Measurements from ENCODE around the gene FADS3. TPM values are rescaled to one million over a fixed set of nuclear protein-coding genes. Genes with fewer than 3 reads are reported as not detected.

Gene FADS3
- total and polyA plus RNA-seq, 9 of the 15 experiments (the other 6 are each of a cell fraction or from before 2014, with no cell fraction given): 0.97 to 148 (median 92.7) TPM

GRCh38 chr11:61871158-61871597 lies 20.2 kb downstream of the FADS3 start:
- Histone ChIP-seq H3K9me3 (replicated peaks; ENCODE audit: control insufficient read depth, insufficient read depth, low read depth, low read length) (no peaks in the 10 kb centered on the region), H3K36me3 (ENCODE audit: control insufficient read depth, insufficient read depth, low read length) (peaks cover 3% of the 10 kb centered on the region; the same call in 1 of the 3 replicates), H3K4me2 (ENCODE audit: insufficient read depth, low read length) (peak overlapping the region; percentile 74), H3K9ac (ENCODE audit: insufficient read depth in 1 of 2, low read depth in 2 of 2, low read length in 2 of 2) (peak overlapping the region; percentile 65 to 83; a peak in 3 of 4 replicates), H2AFZ (ENCODE audit: low read depth, low read length) (peak overlapping the region; percentile 89), H3K27me3 (ENCODE audit: control insufficient read depth in 2 of 2, insufficient read depth in 2 of 2, low read length in 2 of 2) (no peaks in the 10 kb centered on the region), H3K9me1 (ENCODE audit: control insufficient read depth, insufficient read depth, low read length) (no peaks in the 10 kb centered on the region), H3K27ac (ENCODE audit: extremely low read depth, low read depth, low read length) (peak overlapping the region; percentile 85), H3K79me2 (ENCODE audit: control insufficient read depth, insufficient read depth, low read length) (0 out of 3 replicates have a peak, but pooled peaks cover 3% of the 10 kb centered on the region), H4K20me1 (replicated peaks; ENCODE audit: control insufficient read depth, insufficient read depth, low read length) (no peaks in the 10 kb centered on the region), H3K4me1 (replicated peaks in 1 of 2; ENCODE audit: control insufficient read depth in 2 of 2, insufficient read depth in 2 of 2, low read length in 2 of 2) (peaks cover 43 to 76% of the 10 kb centered on the region in 2 experiments), H3K4me3 (no peak overlapping the region)
- WGBS (ENCODE audit: insufficient coverage, low coverage, missing lambda C conversion rate): 5% methylated on average over 24 of the region's 24 CpGs
- POLR2A ChIA-PET: interaction anchor here (0.6 to 2.5 kb wide), 11 partner anchors 9 to 99 kb away, joined by 3 to 21 read pairs (median 4); partner anchors contain the start of genes BEST1, FADS1, FEN1 and TMEM258
- CTCF ChIA-PET (ENCODE audit: low intra/inter-chr PET ratio): interaction anchor here (0.6 to 1.5 kb wide), 3 partner anchors 77 to 236 kb away, joined by 3 to 13 read pairs (median 7); no protein-coding TSS in a partner anchor
- BruUV-seq (replicated peaks): no TSS peak
- peak; percentile 86 for FAIRE-seq
- peak; percentile 88 to 93 (median 90) for DNase-seq (ENCODE audit: extremely low read depth in 1 of 4, low spot score in 3 of 4)
- in situ Hi-C loops (cut with MboI) (no loop called here), intact Hi-C loops (cut with micrococcal nuclease) (loop anchor here (1.0 to 2.0 kb wide), 6 partner anchors 26 to 236 kb away; no protein-coding TSS in a partner anchor)
- ATAC-seq: peak; percentile 94
- TF ChIP-seq NR2C1 (IDR thresholded peaks at IDR 0.05): no peak
- TF ChIP-seq NR2C1 (tag; IDR thresholded peaks at IDR 0.05): no peak
- TF ChIP-seq RBM25 (IDR thresholded peaks at IDR 0.05; ENCODE audit: low read depth, low read length, severe bottlenecking): no peak
- TF ChIP-seq ZNF639 (CRISPR knock-in tag; conservative IDR thresholded peaks at IDR 0.05 in 1 of 2, IDR thresholded peaks at IDR 0.05 in 1 of 2): no peak
- TF ChIP-seq CBX3 (IDR thresholded peaks at IDR 0.05; ENCODE audit: borderline replicate concordance in 1 of 2, low read length in 2 of 2): no peak
- TF ChIP-seq CEBPG (CRISPR knock-in tag; IDR thresholded peaks at IDR 0.05): no peak
- TF ChIP-seq CEBPG (tag; conservative IDR thresholded peaks at IDR 0.05 in 1 of 2, IDR thresholded peaks at IDR 0.05 in 1 of 2): no peak
- TF ChIP-seq SMAD1 (IDR thresholded peaks at IDR 0.05; ENCODE audit: low read depth, low read length, partially characterized antibody): peak; percentile 49
- TF ChIP-seq, protein P1, sequence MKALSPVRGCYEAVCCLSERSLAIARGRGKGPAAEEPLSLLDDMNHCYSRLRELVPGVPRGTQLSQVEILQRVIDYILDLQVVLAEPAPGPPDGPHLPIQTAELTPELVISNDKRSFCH (CRISPR knock-in tag; IDR thresholded peaks at IDR 0.05): no peak
- TF ChIP-seq, protein P1 (tag; IDR thresholded peaks at IDR 0.05): peak; percentile 29; the same call in 1 of the 2 replicates
- TF ChIP-seq SOX6 (IDR thresholded peaks at IDR 0.05): 0 out of 2 replicates have a peak, but pooled peaks have one; percentile 20
- TF ChIP-seq GATAD2A (IDR thresholded peaks at IDR 0.05): 0 out of 2 replicates have a peak, but pooled peaks have one; percentile 56
- no peak for TF ChIP-seq PKNOX1 (IDR thresholded peaks at IDR 0.05)
- TF ChIP-seq ARNT (IDR thresholded peaks at IDR 0.05): no peak
- no peak for TF ChIP-seq BACH1 (tag; IDR thresholded peaks at IDR 0.05)
- no peak for TF ChIP-seq ZNF717 (CRISPR knock-in tag; IDR thresholded peaks at IDR 0.05)
- TF ChIP-seq SMAD3 (CRISPR knock-in tag; conservative IDR thresholded peaks at IDR 0.05): no peak
- TF ChIP-seq ZNF282 (CRISPR knock-in tag; IDR thresholded peaks at IDR 0.05): no peak
- TF ChIP-seq, protein P2, sequence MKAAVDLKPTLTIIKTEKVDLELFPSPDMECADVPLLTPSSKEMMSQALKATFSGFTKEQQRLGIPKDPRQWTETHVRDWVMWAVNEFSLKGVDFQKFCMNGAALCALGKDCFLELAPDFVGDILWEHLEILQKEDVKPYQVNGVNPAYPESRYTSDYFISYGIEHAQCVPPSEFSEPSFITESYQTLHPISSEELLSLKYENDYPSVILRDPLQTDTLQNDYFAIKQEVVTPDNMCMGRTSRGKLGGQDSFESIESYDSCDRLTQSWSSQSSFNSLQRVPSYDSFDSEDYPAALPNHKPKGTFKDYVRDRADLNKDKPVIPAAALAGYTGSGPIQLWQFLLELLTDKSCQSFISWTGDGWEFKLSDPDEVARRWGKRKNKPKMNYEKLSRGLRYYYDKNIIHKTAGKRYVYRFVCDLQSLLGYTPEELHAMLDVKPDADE (conservative IDR thresholded peaks at IDR 0.05; ENCODE audit: control insufficient read depth, low read depth, low read length): 0 out of 2 replicates have a peak, but pooled peaks have one; percentile 20

Measured in K562 (cell line).